Measurements from ENCODE around the gene KIRREL3.

DNA sequence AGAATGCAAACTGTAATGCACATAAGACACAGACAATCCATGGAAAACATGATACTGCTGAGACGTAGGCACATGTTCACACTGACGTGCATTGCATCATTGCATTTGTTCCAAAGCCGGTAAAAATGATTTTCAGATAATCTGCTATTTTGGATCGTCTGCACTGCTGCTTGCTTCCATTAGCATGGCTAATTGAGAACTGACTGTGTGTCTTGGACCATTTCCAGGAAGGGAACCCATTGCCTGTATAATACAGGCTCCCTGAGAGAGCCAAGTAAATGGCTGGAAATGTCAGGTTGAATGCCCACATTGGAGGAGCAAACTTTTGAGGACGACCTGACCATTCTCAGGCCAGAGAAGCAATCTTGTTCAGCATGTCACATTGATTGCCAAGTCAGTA lies 340.2 kb downstream of the KIRREL3 start:
- TF ChIP-seq SUZ12 (IDR thresholded peaks at IDR 0.05; ENCODE audit: extremely low read depth, insufficient read depth, insufficient read length) (no peak), YY1 (IDR thresholded peaks at IDR 0.05; ENCODE audit: insufficient read depth, insufficient read length) (no peak)

Data from NT2/D1 (cell line).